Measurements from ENCODE around the gene CXCL12. TPM values are rescaled to one million over a fixed set of nuclear protein-coding genes. Genes with fewer than 3 reads are reported as not detected.

Gene CXCL12
- total RNA-seq, 1 experiment from 2014 or later = not detected

- DNase-seq (ENCODE audit: low spot score) = no peak
- in situ Hi-C loops (cut with HindIII; ENCODE audit: low sequenced_read_pairs) = no loop called here
Observed at GRCh38 chr10:44402465-44403195, 17.7 kb upstream of the CXCL12 start.

DNA sequence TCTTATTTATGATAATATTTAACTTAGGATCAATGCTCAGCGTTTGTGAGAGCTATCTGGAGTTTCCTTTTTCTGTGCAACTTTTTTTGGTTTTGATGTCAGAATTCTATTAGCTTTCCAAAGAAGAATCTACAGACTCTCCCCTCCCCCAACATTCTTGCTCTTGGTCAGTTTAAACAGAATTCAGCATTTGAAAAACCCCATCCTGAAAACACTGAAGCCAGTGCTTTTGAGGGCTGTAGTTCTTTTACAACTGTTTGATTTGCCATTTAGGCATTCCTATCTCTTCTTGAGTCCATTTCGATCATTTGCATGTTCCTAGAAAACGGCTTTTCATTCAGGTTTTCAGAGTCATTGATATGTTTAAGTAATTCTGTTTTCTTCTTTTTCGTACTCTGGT, 15.6 kb upstream of the CXCL12 start:
- in situ Hi-C loops (cut with HindIII; ENCODE audit: low sequenced_read_pairs) = no loop called here
- DNase-seq (ENCODE audit: low spot score) = no peak

GRCh38 chr10:44399659-44400451, 15.0 kb upstream of the CXCL12 start:
- in situ Hi-C loops (cut with HindIII; ENCODE audit: low sequenced_read_pairs) = no loop called here
- DNase-seq (ENCODE audit: low spot score) = no peak

DNA sequence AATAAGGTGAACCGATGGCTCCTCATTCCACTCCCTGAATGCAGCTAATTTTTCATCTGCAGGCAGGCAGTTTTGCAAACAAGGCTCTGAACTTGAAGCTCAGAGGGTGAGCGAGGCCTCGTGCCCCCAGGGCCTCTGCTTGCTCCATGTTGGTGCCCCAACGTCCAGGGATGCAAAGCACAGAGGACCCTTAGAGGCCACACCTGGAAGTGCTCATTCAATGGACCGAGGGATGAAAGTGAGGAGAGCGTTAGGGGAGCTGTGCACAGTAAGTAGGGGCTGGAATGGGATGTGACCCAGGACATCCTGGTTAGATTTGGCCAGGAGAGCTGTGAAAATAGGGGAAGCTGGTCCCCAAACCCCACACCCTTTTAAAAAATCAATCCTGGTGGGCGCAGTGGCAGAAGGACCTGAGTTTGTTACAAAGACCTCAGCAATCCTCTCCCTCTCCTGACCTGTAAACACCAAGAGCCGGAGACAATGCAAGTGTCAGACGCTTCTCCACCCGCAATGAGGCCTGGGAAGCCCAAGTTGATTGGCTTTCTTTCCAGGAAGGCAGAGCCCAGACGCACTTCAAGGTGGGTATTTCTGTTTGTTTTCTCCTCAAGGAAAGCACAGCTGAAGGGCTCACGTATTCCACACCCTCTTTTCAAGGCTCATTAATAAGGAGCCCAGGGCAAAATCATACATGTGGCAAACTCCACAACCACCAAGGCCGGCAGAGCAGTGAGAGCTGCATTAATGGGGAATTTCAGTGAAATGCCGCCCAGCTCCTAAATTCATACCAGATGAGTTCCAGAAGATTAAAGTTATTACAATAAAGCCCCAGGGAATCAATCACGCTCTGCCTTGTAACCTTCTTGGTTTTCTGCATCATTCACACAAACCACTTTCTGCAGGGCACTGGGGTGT, 14.1 kb upstream of the CXCL12 start:
- no peak for DNase-seq (ENCODE audit: low spot score)
- in situ Hi-C loops (cut with HindIII; ENCODE audit: low sequenced_read_pairs) = no loop called here

GRCh38 chr10:44398271-44398670, 13.4 kb upstream of the CXCL12 start:
- in situ Hi-C loops (cut with HindIII; ENCODE audit: low sequenced_read_pairs) = no loop called here
- no peak for DNase-seq (ENCODE audit: low spot score)

DNA sequence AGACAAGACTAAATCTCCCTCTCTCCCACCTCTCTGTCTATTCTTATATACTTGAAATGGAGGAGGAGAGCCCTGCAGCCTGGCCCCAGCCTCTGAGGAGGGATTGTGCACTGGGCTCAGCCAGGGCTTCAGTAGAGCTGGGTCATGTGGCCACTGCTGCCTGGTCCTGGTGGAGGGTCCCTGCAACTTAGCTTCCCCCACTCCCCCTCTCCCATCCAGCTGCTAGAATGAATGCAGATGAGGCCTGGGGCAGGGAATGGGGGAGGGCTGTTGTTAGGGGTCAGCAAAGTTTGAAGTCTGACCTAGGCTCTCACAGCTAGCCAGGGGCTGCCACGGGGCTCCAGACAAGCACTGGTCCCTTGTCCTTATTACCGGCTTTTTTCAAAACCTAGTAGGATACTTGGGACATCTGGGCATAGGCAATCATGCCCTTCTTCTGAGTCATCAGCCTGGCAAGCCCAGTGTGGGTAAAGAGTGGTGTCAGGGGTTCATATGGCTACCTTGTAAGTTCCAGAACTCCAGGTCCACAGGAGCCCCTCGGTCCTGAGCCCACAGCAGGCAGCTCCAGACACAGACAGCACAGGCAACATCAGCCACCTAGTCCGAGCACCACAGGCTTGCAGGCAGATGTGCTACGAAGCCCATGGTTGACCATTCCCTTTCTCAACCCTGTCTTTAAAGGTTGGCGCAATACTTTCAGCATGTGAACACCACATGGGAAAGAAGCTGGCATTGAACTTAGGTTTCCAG, 12.8 kb upstream of the CXCL12 start:
- in situ Hi-C loops (cut with HindIII; ENCODE audit: low sequenced_read_pairs) = no loop called here
- DNase-seq (ENCODE audit: low spot score) = no peak

DNA sequence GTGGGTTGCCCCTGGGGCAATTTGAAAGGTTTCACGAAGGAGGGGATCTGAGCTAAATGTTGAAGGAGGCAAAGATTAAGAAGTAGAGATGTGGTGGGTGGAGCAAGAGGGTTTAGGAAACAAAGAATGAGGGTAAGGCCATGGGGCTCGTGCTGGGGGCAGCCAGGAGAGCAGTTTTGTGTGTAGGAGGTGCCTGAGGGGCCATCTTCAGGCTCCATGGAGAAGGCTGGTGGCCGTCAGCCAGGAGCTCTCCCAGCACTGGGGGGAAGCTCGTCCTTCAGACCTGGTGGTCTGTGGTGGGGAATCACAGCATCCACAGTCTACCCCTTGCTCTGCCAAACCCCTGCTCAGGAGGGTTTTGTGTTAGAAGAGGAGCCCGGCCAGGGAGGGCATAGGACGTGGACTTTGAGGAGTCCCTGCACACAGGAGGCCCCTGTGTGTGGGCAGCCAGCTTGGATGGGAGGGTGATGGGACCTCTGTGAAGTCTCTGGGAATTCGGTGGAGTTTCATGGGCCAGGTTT, 11.8 kb upstream of the CXCL12 start:
- in situ Hi-C loops (cut with HindIII; ENCODE audit: low sequenced_read_pairs) = no loop called here
- DNase-seq (ENCODE audit: low spot score) = no peak

DNA sequence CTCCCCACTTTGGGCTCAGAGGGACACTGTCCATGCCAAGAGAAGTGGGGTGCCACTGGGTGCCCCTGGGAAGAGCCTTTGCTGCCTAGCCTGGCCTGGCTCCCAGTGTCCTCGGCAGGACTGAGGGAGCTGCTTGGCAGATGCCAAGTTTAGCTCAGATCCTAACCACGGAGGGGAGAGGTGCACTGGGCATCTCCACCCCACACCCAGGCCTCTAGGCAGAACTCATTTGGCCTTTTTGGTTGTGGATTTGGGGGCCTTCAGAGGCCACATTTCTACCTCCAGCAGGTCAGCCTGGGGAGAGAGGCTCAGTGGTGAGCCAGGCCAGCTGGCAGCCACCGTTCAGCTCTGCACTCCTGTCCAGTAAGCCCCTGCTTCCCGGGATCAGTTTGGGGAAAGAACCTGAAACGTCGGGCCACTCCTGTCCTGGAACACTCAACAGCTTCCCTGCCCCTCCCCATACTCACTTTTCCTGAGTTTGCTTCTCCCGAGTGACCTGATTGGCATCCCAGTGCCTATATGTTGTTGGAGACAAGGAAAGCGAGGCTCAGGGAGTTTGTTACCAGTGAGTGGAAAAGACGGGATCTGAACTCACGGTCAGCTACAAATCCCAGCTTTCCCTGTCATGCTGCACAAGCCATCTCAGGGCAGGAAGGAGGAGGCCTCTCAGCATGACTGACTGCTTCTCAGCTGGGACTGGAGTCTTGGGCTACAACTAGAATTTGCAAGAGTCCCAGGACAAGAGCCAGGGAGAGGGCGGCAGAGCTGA, 11.2 kb upstream of the CXCL12 start:
- DNase-seq (ENCODE audit: low spot score) = peak; percentile 45
- in situ Hi-C loops (cut with HindIII; ENCODE audit: low sequenced_read_pairs) = no loop called here

DNA sequence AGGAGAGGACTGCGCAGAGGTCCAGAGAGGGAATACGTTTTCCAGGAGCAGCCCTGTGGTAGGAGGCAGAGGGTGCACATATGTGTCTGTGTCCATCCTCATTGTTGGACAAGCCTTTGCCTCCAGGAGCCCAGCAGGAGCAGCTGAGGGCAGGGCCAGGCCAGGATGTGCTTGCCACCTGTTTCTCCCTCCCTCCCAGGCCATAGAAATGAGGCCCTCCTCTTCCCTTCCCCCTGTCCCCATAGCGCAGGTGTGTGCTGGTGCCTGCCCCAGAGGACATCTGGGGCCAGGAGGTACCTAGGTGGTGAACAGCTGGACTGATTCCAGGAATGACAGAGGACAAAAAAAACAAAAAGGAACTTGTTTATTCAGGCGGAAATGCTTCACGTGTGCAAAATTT, 10.5 kb upstream of the CXCL12 start:
- in situ Hi-C loops (cut with HindIII; ENCODE audit: low sequenced_read_pairs) = no loop called here
- peak; percentile 77 for DNase-seq (ENCODE audit: low spot score)

DNA sequence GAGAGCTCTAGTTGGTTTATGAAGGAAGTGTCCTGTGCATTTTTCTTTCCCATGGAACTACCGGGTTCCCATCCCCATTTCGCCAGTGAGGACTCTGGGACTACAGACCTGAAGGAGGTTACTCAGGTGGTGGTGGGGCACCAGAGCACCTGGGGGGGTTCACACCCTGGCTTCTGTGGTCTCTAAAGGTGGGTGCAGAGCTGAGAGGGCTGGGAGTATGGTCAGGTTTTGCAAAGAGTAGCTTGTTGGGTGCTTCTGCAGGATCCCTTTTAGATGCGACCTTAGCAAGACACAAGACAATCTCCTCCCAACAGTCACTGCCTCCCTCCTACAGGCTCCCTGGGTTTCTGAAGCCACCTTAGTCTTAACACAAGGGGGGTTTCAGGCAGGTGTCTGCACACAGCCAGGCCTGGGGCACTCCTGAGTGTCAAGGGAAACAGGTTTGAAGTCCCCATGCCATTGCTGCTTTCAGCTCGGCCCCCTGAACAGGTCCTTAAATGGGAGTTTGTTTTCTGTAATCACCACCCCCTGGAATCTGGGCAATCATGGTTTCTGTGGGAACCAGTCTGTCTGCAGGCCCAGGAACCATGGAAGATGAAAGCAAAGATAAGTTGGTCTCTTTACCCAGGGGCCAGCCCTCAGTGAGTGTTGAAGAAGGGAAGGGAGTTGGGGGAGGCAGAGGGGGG, 9.9 kb upstream of the CXCL12 start:
- no peak for DNase-seq (ENCODE audit: low spot score)
- in situ Hi-C loops (cut with HindIII; ENCODE audit: low sequenced_read_pairs) = no loop called here

DNA sequence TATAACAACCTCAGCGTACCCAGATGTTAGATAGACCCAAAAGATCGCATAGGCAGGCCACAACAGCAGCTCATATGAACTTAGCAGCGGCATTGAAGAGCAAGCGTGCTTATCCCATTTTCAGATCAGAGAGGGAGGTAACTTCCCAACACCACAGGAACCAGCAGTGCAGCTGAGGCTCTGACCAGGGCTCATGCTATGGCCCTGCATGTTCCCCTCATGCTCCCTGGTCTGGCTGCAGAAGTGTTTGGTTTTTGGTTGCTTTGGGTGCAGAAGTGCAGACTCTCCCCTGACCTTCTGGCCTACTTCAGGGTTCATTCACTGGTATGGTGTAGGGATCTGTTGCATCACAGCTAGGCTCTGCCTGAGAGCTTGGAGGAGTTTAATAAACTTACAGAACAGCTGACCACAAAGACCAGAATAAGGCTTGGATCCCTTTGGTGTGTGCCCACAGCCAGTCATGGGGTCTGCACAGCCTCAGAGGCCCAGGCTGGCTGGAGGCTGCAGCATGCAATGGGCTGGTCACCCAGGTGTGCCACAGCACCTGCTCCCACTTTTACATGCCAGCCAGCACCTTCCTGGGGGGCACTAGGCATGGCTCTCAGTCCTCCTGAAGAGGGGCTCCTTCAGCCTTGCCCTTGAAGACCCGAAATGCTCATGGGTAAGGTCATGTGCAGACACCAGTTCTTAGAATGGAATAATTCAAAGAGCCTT, 9.1 kb upstream of the CXCL12 start:
- in situ Hi-C loops (cut with HindIII; ENCODE audit: low sequenced_read_pairs) = no loop called here
- no peak for DNase-seq (ENCODE audit: low spot score)

DNA sequence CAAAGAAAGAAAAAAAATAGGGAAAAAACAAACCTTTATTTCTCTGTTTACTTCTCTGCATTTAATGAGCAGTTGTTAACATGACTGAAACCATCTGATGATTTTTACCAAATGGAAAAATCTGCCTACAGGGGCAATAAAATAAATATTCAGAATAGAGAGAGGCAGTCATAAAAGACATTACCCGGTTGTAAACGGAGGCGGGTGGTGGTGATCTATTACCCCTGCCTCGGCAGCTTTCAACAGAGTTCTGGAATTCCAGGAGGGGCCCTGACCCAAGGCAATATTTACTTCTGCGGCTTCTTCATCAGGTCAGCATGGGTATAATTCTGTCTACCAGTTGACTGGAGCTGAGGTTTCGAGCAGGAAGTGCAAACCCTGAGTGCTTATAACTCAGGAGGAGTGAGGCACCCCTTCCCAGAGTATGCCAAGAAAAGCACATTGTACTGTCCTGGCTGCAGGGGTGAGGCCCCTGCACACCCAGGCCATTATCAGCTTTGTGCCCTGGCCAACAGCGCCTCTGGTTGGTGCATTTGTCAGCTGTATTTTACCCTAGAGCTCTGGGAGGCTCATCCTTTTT, 8.2 kb upstream of the CXCL12 start:
- in situ Hi-C loops (cut with HindIII; ENCODE audit: low sequenced_read_pairs) = no loop called here
- no peak for DNase-seq (ENCODE audit: low spot score)

DNA sequence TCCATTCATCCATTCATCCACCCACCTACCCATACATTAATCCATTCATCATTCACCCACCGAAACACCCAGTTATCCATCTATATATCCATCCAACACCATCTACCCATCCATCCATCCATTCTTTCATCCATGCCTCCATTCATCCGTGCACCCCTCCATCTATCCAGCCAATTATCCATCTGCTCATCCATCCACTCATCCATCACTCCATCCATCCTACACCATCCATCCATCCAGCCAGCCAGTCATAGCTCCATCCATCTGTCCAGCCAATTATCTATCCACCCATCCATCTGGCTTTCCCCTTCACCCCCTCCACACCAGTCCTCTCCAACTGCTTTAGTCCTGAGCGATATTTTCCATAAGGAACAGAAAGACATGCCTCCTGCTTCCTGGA, 7.5 kb upstream of the CXCL12 start:
- no peak for DNase-seq (ENCODE audit: low spot score)
- in situ Hi-C loops (cut with HindIII; ENCODE audit: low sequenced_read_pairs) = no loop called here

DNA sequence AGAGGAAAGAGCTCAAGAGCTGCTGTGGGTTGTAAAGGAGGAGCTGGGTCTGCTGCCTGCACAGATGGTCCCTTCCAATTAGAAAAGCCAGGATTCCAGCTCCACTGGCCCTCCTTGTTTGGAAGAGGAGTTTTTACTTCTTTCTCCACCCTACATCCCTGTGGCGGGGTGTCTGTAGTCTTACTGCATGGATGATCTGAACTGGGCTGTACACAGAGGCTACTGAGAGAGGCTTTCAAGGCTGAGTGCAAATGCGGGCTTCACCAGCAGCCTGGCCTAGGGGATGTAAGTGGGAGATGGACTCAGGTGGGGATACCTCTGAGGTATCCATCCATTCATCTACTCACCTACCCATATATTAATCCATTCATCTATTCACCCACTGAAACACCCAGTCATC, 7.1 kb upstream of the CXCL12 start:
- in situ Hi-C loops (cut with HindIII; ENCODE audit: low sequenced_read_pairs) = no loop called here
- no peak for DNase-seq (ENCODE audit: low spot score)

DNA sequence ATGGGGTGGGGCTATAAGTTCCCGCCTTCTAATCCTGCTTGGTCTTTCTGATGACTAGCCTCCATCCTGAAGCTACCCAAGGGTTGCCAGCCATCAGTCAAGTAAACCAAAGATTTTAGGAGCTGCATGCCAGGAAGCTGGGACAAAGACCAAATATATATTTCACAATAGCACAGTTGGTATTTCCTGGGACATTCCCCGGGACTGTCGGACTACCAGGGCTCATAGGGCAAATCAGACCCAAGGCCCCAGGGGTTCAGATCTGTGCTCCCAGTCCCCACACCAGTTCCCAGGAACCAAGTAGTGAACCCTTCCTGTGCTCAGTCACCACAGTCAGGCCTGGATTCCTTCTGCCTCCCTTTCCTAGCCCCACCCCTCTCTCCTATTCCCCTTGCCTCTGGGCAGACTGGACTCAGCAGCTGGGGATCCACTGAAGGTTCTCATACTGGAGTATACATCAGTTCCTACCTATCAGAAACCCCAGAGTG, 5.7 kb upstream of the CXCL12 start:
- in situ Hi-C loops (cut with HindIII; ENCODE audit: low sequenced_read_pairs) = no loop called here
- no peak for DNase-seq (ENCODE audit: low spot score)

- DNase-seq (ENCODE audit: low spot score) = no peak
- in situ Hi-C loops (cut with HindIII; ENCODE audit: low sequenced_read_pairs) = no loop called here
Observed at GRCh38 chr10:44389556-44389955, 4.7 kb upstream of the CXCL12 start.

- DNase-seq (ENCODE audit: low spot score) = no peak
- in situ Hi-C loops (cut with HindIII; ENCODE audit: low sequenced_read_pairs) = no loop called here
Observed at GRCh38 chr10:44389150-44389549, 4.3 kb upstream of the CXCL12 start.
